Measurements from ENCODE around the gene TRABD. TPM values are rescaled to one million over a fixed set of nuclear protein-coding genes. Genes with fewer than 3 reads are reported as not detected.
A peak's percentile ranks its signal among the peaks of the same experiment; 100 is the strongest.

TRABD gene
- total RNA-seq, 2 experiments from 2014 or later = 184 to 193 TPM

DNA sequence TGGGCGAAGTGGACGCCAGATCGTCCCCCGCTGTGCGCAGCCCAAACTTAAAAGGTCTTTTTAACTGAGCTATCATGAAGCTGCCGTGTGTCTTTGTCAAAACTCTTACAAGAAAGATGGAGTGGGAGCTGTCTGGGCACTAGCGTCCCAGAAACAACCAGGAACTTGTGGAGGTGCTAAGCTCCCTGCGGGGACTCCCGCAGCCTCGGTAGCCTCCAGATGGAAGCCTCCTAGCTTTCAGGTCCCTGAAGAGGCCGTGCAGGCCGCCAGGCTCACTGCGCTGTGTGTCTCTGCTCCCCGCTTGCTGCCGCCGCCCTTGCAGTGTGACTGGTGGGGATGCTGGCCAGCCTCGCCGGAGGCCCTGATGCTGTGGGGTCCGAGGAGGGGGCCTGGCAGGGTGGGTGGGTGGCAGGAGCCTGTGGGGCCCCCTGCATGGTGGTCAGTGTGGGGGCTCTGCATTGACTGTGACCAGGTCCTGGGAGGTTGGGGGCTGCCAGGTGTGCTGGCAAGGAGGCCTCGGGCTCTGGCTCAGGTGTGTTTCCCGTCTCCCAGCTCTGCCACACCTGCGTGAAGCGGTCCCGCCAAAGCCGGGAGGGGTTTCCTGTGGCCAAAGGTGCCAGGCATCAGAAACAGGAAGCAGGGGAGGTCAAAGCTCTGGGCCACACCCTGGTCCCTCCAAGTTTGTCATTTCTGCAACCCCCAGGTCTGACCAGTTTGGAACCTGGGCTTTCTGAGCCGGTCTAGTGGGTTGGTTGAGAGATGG lies 1.2 kb downstream of the TRABD start:
- POLR2A ChIA-PET = interaction anchor here (0.7 to 1.4 kb wide), 2 partner anchors 14 to 20 kb away, joined by 5 to 9 read pairs; no protein-coding TSS in a partner anchor
- intact Hi-C loops (cut with DNase I, micrococcal nuclease) = loop anchor here in 1 of 2 experiments (5.0 kb wide), 2 partner anchors 55 to 270 kb away; partner anchors contain the start of genes ALG12 and CRELD2
- Mint-ChIP-seq H3K27me3 (peaks cover 4% of the 10 kb centered on the region), H3K36me3 (ENCODE audit: low read depth) (peaks cover 18% of the 10 kb centered on the region), H3K4me3 (peak overlapping the region; percentile 95), H3K27ac (peak overlapping the region; percentile 96), H3K9me3 (no peaks in the 10 kb centered on the region), H3K4me1 (ENCODE audit: low read depth) (peaks cover 33% of the 10 kb centered on the region)
- H3K4me3 ChIP-seq (ENCODE audit: low read length) = peak overlapping the region; percentile 62
- peaks cover 67% of the 10 kb centered on the region for H3K4me1 ChIP-seq (ENCODE audit: insufficient read depth, low read length)
- H3K27me3 ChIP-seq (ENCODE audit: control insufficient read depth in 1 of 2, insufficient read depth in 2 of 2, low read length in 2 of 2) = peaks cover 0 to 2% of the 10 kb centered on the region in 2 experiments
- TF ChIP-seq CTCF (IDR thresholded peaks at IDR 0.05) = no peak
- CTCF ChIA-PET = no interaction called here
- no peaks in the 10 kb centered on the region for H3K9me3 ChIP-seq (ENCODE audit: control insufficient read depth in 1 of 2, insufficient read depth in 1 of 2, low read length in 2 of 2)
- H3K36me3 ChIP-seq (ENCODE audit: insufficient read depth, low read length) = peaks cover 4% of the 10 kb centered on the region
- H3K27ac ChIP-seq (ENCODE audit: low read depth in 1 of 2, low read length in 2 of 2) = peak overlapping the region; percentile 56 to 60
- ATAC-seq (ENCODE audit: poor library complexity) (no peak), DNase-seq (peak in 5 of 14 experiments; percentile 19 to 61 (median 52))

DNA sequence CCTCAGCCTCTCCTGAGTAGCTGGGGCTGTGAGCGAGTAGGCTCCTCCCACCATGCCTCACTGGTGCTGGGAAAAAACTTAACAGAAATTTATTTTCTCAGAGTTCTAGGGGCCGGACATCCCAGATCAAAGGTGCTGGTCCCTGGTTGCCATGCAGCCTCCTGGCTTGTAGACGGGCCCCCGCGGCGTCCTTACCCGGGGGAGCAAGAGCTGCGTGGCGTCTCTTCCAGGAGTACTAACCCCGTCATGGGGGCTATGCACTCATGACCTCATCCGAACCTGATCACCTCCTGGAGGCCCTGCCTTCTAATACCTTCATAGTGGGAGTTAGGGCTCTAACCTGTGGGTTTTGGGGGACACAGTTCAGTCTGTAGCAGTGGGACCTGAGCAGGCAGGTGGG lies 2.6 kb downstream of the TRABD start:
- intact Hi-C loops (cut with DNase I, micrococcal nuclease) = loop anchor here in 1 of 2 experiments (5.0 kb wide), 2 partner anchors 54 to 271 kb away; partner anchors contain the start of genes ALG12 and CRELD2
- ChIA-PET CTCF (no interaction called here), POLR2A (no interaction called here)

More for the DNA sequence above, 2.6 kb downstream of the TRABD start:
- peak in 1 of 14 experiments; percentile 20 for DNase-seq
- H3K9me3 ChIP-seq (ENCODE audit: control insufficient read depth in 1 of 2, insufficient read depth in 1 of 2, low read length in 2 of 2) = no peaks in the 10 kb centered on the region
- peaks cover 10% of the 10 kb centered on the region for H3K36me3 ChIP-seq (ENCODE audit: insufficient read depth, low read length)
- H3K4me3 ChIP-seq (ENCODE audit: low read length) = no peak overlapping the region
- no peak for ATAC-seq (ENCODE audit: poor library complexity)
- Mint-ChIP-seq H3K27ac (peak overlapping the region; percentile 96), H3K4me3 (peak overlapping the region; percentile 65), H3K36me3 (ENCODE audit: low read depth) (peaks cover 27% of the 10 kb centered on the region), H3K4me1 (ENCODE audit: low read depth) (peaks cover 44% of the 10 kb centered on the region), H3K27me3 (peaks cover 4% of the 10 kb centered on the region), H3K9me3 (no peaks in the 10 kb centered on the region)
- no peak for TF ChIP-seq CTCF (IDR thresholded peaks at IDR 0.05)
- peaks cover 0 to 2% of the 10 kb centered on the region in 2 experiments for H3K27me3 ChIP-seq (ENCODE audit: control insufficient read depth in 1 of 2, insufficient read depth in 2 of 2, low read length in 2 of 2)
- H3K4me1 ChIP-seq (ENCODE audit: insufficient read depth, low read length) = peaks cover 81% of the 10 kb centered on the region
- H3K27ac ChIP-seq (ENCODE audit: low read depth in 1 of 2, low read length in 2 of 2) = peak overlapping the region; percentile 94 to 99
